WTC11 (cell line): ENCODE measurements around the gene ADGRB3. TPM values are rescaled to one million over a fixed set of nuclear protein-coding genes. Genes with fewer than 3 reads are reported as not detected.

Source experiments
- ATAC-seq: fragments of 200-7000 bp; cut with Tn5 transposase; 2 replicates; pipeline ENCODE4 v1.10.0; 2021; ENCODE audit warnings: mild to moderate bottlenecking, moderate library complexity
- CTCF ChIA-PET: fragments of 300-600 bp; sonication (Branson Sonifier 250); formaldehyde crosslinking; loops from one replicate; lab custom pipeline; 2021; ENCODE audit warnings: antibody characterized with exemption; lab: Charles Lee
- POLR2A ChIA-PET: fragments of 350-600 bp; sonication (Branson Sonifier 250); formaldehyde crosslinking; loops from one replicate; lab custom pipeline; 2021; ENCODE audit warnings: antibody characterized with exemption; lab: Charles Lee
- DNase-seq: peaks from one replicate; pipeline ENCODE4 v3.0.0; 2021; ENCODE audit warnings: low spot score
- H3K27ac Mint-ChIP-seq: 2 replicates; pipeline ENCODE4 v1.8.0; 2021; ENCODE audit warnings: mixed read lengths
- H3K27me3 Mint-ChIP-seq: 2 replicates; pipeline ENCODE4 v1.8.0; 2021; ENCODE audit warnings: low read depth, mild to moderate bottlenecking, moderate library complexity, mixed read lengths
- H3K36me3 Mint-ChIP-seq: 2 replicates; pipeline ENCODE4 v1.8.0; 2021; ENCODE audit warnings: mixed read lengths
- H3K4me1 Mint-ChIP-seq: 2 replicates; pipeline ENCODE4 v1.8.0; 2022; ENCODE audit warnings: mixed read lengths
- H3K4me3 Mint-ChIP-seq: 2 replicates; pipeline ENCODE4 v1.8.0; 2021; ENCODE audit warnings: mild to moderate bottlenecking, moderate library complexity, mixed read lengths
- H3K9me3 Mint-ChIP-seq: 2 replicates; pipeline ENCODE4 v1.8.0; 2021; ENCODE audit warnings: mixed read lengths
- ATF6 ChIP-seq: sonication (generic); formaldehyde crosslinking; IDR thresholded peaks from 2 replicates; pipeline ENCODE4 v1.8.1; 2023; ENCODE audit warnings: mild to moderate bottlenecking, missing genetic modification reagents
- CBFB ChIP-seq: sonication (generic); formaldehyde crosslinking; IDR thresholded peaks from 2 replicates; pipeline ENCODE4 v1.8.1; 2022; ENCODE audit warnings: mild to moderate bottlenecking, low read depth, missing genetic modification reagents
- EMX1 ChIP-seq: fragments of 250-450 bp; sonication (Bioruptor Pico); IDR thresholded peaks from 2 replicates; pipeline ENCODE4 v1.8.0; 2021; ENCODE audit warnings: mild to moderate bottlenecking
- FOXK1 ChIP-seq: sonication (generic); formaldehyde crosslinking; IDR thresholded peaks from 2 replicates; pipeline ENCODE4 v1.8.0; 2022; ENCODE audit warnings: mild to moderate bottlenecking, moderate library complexity, missing genetic modification reagents
- FOXP1 ChIP-seq: sonication (generic); formaldehyde crosslinking; IDR thresholded peaks from 2 replicates; pipeline ENCODE4 v1.8.0; 2022; ENCODE audit warnings: missing genetic modification reagents, mild to moderate bottlenecking, moderate library complexity, borderline replicate concordance
- IRF2 ChIP-seq: sonication (generic); formaldehyde crosslinking; IDR thresholded peaks from 2 replicates; pipeline ENCODE4 v1.8.0; 2022; ENCODE audit warnings: low read depth, missing genetic modification reagents, borderline replicate concordance
- MLX ChIP-seq: sonication (generic); formaldehyde crosslinking; IDR thresholded peaks from 2 replicates; pipeline ENCODE4 v1.8.1; 2023; ENCODE audit warnings: mild to moderate bottlenecking, missing genetic modification reagents, moderate library complexity
- NR1H2 ChIP-seq: sonication (generic); formaldehyde crosslinking; IDR thresholded peaks from 2 replicates; pipeline ENCODE4 v1.9.0; 2021; ENCODE audit warnings: mild to moderate bottlenecking, moderate library complexity, missing genetic modification reagents
- NR3C1 ChIP-seq: sonication (generic); formaldehyde crosslinking; conservative IDR thresholded peaks from 2 replicates; pipeline ENCODE4 v1.8.1; 2023; ENCODE audit warnings: low read depth, mild to moderate bottlenecking, missing genetic modification reagents
- PRRX2 ChIP-seq: fragments of 250-450 bp; sonication (Bioruptor Pico); IDR thresholded peaks from 2 replicates; pipeline ENCODE4 v1.8.0; 2021; ENCODE audit warnings: mild to moderate bottlenecking
- TP53 ChIP-seq: sonication (generic); formaldehyde crosslinking; IDR thresholded peaks from 2 replicates; pipeline ENCODE4 v1.8.1; 2023; ENCODE audit warnings: mild to moderate bottlenecking, missing genetic modification reagents
- USF1 ChIP-seq: sonication (generic); formaldehyde crosslinking; IDR thresholded peaks from 2 replicates; pipeline ENCODE4 v1.8.0; 2022; ENCODE audit warnings: mild to moderate bottlenecking, missing genetic modification reagents
- ZBTB43 ChIP-seq: sonication (generic); formaldehyde crosslinking; IDR thresholded peaks from 2 replicates; pipeline ENCODE4 v1.8.1; 2023; ENCODE audit warnings: mild to moderate bottlenecking, missing genetic modification reagents
- ZNF219 ChIP-seq: sonication (generic); formaldehyde crosslinking; IDR thresholded peaks from 2 replicates; pipeline ENCODE4 v1.8.0; 2023; ENCODE audit warnings: missing genetic modification reagents, mild to moderate bottlenecking, borderline replicate concordance
- total RNA-seq: library from RNA; stranded (reverse); gene quantifications from 3 replicates; pipeline ENCODE4 v1.2.3, GENCODE V29; 2021
- TF ChIP-seq, protein P1 (sequence below): sonication (generic); formaldehyde crosslinking; IDR thresholded peaks from 2 replicates; pipeline ENCODE4 v1.8.1; 2022; ENCODE audit warnings: low read depth, missing genetic modification reagents, borderline replicate concordance
- TF ChIP-seq, protein P2 (sequence below): sonication (generic); formaldehyde crosslinking; IDR thresholded peaks from 2 replicates; pipeline ENCODE4 v1.8.0; 2022; ENCODE audit warnings: missing genetic modification reagents
- TF ChIP-seq, protein P3 (sequence below): fragments of 250-450 bp; sonication (Bioruptor Pico); IDR thresholded peaks from 2 replicates; pipeline ENCODE4 v1.9.0; 2021; ENCODE audit warnings: moderate library complexity, mild to moderate bottlenecking, inconsistent platforms, borderline replicate concordance

ADGRB3 gene
- total RNA-seq, 1 experiment from 2014 or later = 1.9 TPM

DNA sequence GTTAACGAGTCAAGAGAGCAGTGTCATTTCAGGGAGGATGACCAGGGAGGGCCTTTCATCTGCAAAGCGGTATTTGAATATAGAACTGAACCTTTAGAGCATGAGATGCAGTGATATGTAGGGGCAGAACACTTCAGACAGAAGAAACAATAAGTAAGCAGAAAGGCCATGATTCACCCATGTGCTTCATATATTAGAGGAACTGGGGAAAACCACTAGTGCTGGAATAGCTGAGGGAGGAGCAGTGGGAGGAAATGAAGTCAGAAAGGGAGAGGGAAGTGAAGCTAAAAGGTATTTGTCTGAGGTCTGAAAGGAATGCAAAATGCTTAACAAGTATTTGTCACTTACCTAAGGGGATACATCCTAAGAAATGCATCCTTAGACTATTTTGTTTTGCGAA lies 391.2 kb downstream of the ADGRB3 start (continued):
- TF ChIP-seq ATF6 (CRISPR knock-in tag) = no peak
- no peak for TF ChIP-seq IRF2
- TF ChIP-seq USF1 = no peak
- TF ChIP-seq FOXP1 = no peak
- TF ChIP-seq, protein P1, sequence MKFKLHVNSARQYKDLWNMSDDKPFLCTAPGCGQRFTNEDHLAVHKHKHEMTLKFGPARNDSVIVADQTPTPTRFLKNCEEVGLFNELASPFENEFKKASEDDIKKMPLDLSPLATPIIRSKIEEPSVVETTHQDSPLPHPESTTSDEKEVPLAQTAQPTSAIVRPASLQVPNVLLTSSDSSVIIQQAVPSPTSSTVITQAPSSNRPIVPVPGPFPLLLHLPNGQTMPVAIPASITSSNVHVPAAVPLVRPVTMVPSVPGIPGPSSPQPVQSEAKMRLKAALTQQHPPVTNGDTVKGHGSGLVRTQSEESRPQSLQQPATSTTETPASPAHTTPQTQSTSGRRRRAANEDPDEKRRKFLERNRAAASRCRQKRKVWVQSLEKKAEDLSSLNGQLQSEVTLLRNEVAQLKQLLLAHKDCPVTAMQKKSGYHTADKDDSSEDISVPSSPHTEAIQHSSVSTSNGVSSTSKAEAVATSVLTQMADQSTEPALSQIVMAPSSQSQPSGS (CRISPR knock-in tag) = no peak

- Mint-ChIP-seq H3K4me1 (peaks cover 5% of the 10 kb centered on the region; the same call in 1 of the 2 replicates), H3K27ac (no peak overlapping the region), H3K36me3 (no peaks in the 10 kb centered on the region), H3K27me3 (no peaks in the 10 kb centered on the region; the same call in 1 of the 2 replicates), H3K4me3 (no peak overlapping the region), H3K9me3 (no peaks in the 10 kb centered on the region)
- ATAC-seq (no peak), DNase-seq (no peak)
- ChIA-PET POLR2A (no interaction called here), CTCF (no interaction called here)
- no peak for TF ChIP-seq EMX1 (CRISPR knock-in tag)
- TF ChIP-seq TP53 (CRISPR knock-in tag) = no peak
- no peak for TF ChIP-seq ZBTB43 (CRISPR knock-in tag)
Observed at GRCh38 chr6:69026715-69027114, 391.6 kb downstream of the ADGRB3 start.

DNA sequence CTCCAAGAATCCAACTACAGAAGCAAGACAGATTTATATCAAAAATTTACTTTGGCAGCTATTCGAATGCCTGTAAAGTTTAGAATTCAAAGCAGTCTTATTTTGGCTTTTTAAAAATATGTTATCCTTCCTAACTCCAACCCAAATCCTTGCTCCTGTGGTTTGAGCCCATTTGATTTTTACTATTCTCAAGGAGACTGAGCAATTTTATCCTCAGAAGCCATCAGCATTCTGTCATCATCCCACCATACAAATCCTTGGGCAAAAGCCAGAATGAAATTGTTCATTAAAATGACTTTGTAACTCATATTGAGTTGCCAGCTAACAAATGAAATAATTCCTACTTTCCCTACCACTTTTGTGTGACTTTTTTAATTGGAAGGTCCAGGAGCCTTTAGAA lies 392.8 kb downstream of the ADGRB3 start:
- ATAC-seq (no peak), DNase-seq (no peak)
- Mint-ChIP-seq H3K36me3 (no peaks in the 10 kb centered on the region), H3K9me3 (no peaks in the 10 kb centered on the region), H3K4me3 (no peak overlapping the region), H3K27me3 (no peaks in the 10 kb centered on the region; the same call in 1 of the 2 replicates), H3K27ac (no peak overlapping the region), H3K4me1 (peaks cover 5% of the 10 kb centered on the region; the same call in 1 of the 2 replicates)
- TF ChIP-seq, protein P2, sequence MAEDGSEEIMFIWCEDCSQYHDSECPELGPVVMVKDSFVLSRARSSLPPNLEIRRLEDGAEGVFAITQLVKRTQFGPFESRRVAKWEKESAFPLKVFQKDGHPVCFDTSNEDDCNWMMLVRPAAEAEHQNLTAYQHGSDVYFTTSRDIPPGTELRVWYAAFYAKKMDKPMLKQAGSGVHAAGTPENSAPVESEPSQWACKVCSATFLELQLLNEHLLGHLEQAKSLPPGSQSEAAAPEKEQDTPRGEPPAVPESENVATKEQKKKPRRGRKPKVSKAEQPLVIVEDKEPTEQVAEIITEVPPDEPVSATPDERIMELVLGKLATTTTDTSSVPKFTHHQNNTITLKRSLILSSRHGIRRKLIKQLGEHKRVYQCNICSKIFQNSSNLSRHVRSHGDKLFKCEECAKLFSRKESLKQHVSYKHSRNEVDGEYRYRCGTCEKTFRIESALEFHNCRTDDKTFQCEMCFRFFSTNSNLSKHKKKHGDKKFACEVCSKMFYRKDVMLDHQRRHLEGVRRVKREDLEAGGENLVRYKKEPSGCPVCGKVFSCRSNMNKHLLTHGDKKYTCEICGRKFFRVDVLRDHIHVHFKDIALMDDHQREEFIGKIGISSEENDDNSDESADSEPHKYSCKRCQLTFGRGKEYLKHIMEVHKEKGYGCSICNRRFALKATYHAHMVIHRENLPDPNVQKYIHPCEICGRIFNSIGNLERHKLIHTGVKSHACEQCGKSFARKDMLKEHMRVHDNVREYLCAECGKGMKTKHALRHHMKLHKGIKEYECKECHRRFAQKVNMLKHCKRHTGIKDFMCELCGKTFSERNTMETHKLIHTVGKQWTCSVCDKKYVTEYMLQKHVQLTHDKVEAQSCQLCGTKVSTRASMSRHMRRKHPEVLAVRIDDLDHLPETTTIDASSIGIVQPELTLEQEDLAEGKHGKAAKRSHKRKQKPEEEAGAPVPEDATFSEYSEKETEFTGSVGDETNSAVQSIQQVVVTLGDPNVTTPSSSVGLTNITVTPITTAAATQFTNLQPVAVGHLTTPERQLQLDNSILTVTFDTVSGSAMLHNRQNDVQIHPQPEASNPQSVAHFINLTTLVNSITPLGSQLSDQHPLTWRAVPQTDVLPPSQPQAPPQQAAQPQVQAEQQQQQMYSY (CRISPR knock-in tag) = no peak
- TF ChIP-seq MLX (CRISPR knock-in tag) (no peak), USF1 (no peak), NR3C1 (CRISPR knock-in tag) (no peak), ZNF219 (CRISPR knock-in tag) (no peak), NR1H2 (CRISPR knock-in tag) (no peak), CBFB (CRISPR knock-in tag) (no peak), PRRX2 (CRISPR knock-in tag) (no peak), FOXK1 (no peak)
- TF ChIP-seq, protein P3, sequence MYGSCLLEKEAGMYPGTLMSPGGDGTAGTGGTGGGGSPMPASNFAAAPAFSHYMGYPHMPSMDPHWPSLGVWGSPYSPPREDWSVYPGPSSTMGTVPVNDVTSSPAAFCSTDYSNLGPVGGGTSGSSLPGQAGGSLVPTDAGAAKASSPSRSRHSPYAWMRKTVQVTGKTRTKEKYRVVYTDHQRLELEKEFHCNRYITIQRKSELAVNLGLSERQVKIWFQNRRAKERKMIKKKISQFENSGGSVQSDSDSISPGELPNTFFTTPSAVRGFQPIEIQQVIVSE (CRISPR knock-in tag) = no peak
- ChIA-PET CTCF (no interaction called here), POLR2A (no interaction called here)
